Activated naive CD4-positive, alpha-beta T cell treated with Interleukin-2 at 50 U/mL for 16 hours (primary cell): Measurements from ENCODE around the gene TBC1D22B.

Experiments
- DNase-seq: peaks from one replicate; pipeline ENCODE4 v3.0.0-alpha.2; 2020

The TBC1D22B gene

GRCh38 chr6:37257634-37258404, at the start of gene TBC1D22B, which contains the start of gene TMEM217:
Gene TBC1D22B (plus strand): TSS chr6:37257772. CDS start chr6:37257918, 146 bp downstream.
Gene TMEM217 (minus strand): TSS chr6:37258144. CDS start chr6:37219030, 39,114 bp downstream.
- peak; percentile 97 for DNase-seq

- DNase-seq = peak; percentile 91
Measured at GRCh38 chr6:37207903-37208456, 49.6 kb upstream of the TBC1D22B start.

- no peak for DNase-seq
Measured at GRCh38 chr6:37208793-37209192, 48.8 kb upstream of the TBC1D22B start.

GRCh38 chr6:37209461-37210205, 47.9 kb upstream of the TBC1D22B start:
- DNase-seq = peak; percentile 42

GRCh38 chr6:37210313-37210968, 47.1 kb upstream of the TBC1D22B start:
- DNase-seq = peak; percentile 75

GRCh38 chr6:37212268-37212667, 45.3 kb upstream of the TBC1D22B start:
- no peak for DNase-seq

GRCh38 chr6:37218061-37218460, 39.5 kb upstream of the TBC1D22B start:
- DNase-seq = no peak

GRCh38 chr6:37218511-37218910, 39.1 kb upstream of the TBC1D22B start:
- no peak for DNase-seq

GRCh38 chr6:37221585-37222124, 35.9 kb upstream of the TBC1D22B start:
- DNase-seq = no peak

GRCh38 chr6:37222125-37222967, 35.2 kb upstream of the TBC1D22B start:
- DNase-seq = peak; percentile 71

GRCh38 chr6:37222992-37223391, 34.6 kb upstream of the TBC1D22B start:
- DNase-seq = no peak

- no peak for DNase-seq
Measured at GRCh38 chr6:37225350-37226169, 32.0 kb upstream of the TBC1D22B start.

- DNase-seq = no peak
Measured at GRCh38 chr6:37230104-37230503, 27.5 kb upstream of the TBC1D22B start.

GRCh38 chr6:37232430-37233017, 25.0 kb upstream of the TBC1D22B start:
- no peak for DNase-seq

- DNase-seq = no peak
Measured at GRCh38 chr6:37233541-37233940, 24.0 kb upstream of the TBC1D22B start.

GRCh38 chr6:37236921-37237320, 20.7 kb upstream of the TBC1D22B start:
- DNase-seq = no peak

- no peak for DNase-seq
Measured at GRCh38 chr6:37237789-37238188, 19.8 kb upstream of the TBC1D22B start.

- no peak for DNase-seq
Measured at GRCh38 chr6:37238381-37238780, 19.2 kb upstream of the TBC1D22B start.

- DNase-seq = no peak
Measured at GRCh38 chr6:37239526-37239925, 18.0 kb upstream of the TBC1D22B start.

- peak; percentile 84 for DNase-seq
Measured at GRCh38 chr6:37239950-37240713, 17.4 kb upstream of the TBC1D22B start.
